GM13977 (cell line): ENCODE measurements around the gene ANKRD27.
"Not testable (repeated sequence)": the region's sequence is repeated elsewhere in the genome, so short reads cannot be mapped to it uniquely, and the experiment has no call there.

Experiments used
- DNase-seq: peaks from one replicate; pipeline ENCODE4 v3.0.0; 2012; ENCODE audit warnings: low spot score
- CTCF ChIP-seq: IDR thresholded peaks from 2 replicates; pipeline ENCODE4 v1.5.1; 2012; ENCODE audit warnings: mild to moderate bottlenecking, control low read depth; ENCODE audit not compliant: insufficient read depth; ENCODE audit errors: extremely low read depth, missing control alignments
- in situ Hi-C: fragments of 300-500 bp; cut with MboI; formaldehyde crosslinking; loops from one replicate; pipeline ENCODE4 v1.12.0; 2022; ENCODE audit warnings: low sequenced_read_pairs, low pct_unique_long_range_greater_than_20kb, mixed read lengths, inconsistent platforms; ENCODE audit not compliant: unreplicated experiment

ANKRD27 gene

DNA sequence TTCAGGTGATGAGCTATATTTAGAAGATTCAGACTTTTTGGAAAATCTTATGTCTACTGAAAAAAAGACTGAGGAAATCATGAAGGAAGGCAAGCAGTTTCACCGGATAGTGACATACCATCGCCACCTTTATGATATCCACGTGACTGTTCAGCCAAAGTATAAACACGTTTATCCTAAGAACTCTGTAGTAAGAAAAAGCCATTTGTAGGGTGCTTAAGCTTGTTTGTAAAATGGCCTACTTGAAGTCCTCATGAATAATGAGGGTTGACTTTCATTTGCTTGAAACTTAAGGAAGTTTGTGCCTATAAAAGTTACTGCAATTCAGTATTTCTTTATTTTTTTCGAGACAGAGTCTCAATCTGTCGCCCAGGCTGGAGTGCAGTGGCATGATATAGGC, 36.8 kb upstream of the ANKRD27 start:
- DNase-seq, result no peak
- in situ Hi-C loops, result no loop called here
- no peak for TF ChIP-seq CTCF

DNA sequence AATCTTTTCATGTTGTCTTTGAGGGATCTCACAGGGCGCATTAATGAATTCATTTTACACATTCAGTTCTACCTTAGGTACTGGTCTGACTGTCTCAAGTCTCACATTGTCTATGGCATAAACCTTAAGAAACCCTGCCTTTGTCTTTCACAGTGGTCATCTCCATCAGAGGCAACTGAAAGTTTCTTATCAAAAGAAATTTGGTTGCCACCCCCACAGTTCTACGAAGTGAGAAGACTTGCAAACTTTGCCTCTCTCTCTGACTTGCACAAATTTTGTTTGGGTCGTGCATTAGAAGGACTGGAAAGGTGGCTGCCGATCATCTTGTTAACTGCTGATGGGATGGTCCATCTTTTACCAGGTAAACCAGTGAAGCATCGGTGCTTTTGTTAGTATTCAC, 34.1 kb upstream of the ANKRD27 start:
- TF ChIP-seq CTCF, result no peak
- in situ Hi-C loops, result no loop called here
- DNase-seq, result no peak

GRCh38 chr19:32708457-32708856, 33.5 kb upstream of the ANKRD27 start:
- in situ Hi-C loops, result no loop called here
- TF ChIP-seq CTCF, result no peak

DNA sequence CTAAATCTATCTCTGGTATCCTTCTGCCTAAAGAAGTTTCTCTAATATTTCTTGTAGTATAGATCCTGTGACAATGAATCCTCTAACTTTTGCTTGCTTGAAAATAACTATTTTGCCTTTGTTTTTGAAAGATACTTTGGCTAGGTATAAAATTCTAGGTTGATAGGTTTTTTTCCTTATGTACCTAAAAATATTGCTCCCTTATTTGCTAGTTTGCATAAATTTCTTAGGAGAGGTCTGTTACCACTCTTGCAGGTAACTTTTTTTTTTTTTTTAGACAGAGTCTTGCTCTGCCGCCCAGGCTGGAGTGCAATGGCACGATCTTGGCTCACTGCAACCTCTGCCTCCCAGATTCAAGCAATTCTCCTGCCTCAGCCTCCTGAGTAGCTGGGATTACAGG, 29.0 kb upstream of the ANKRD27 start:
- in situ Hi-C loops, DNase-seq: not testable (repeated sequence)

More at GRCh38 chr19:32708457-32708856, 33.5 kb upstream of the ANKRD27 start:
- DNase-seq, result no peak

- no peak for DNase-seq
- in situ Hi-C loops, result no loop called here
- no peak for TF ChIP-seq CTCF
These were observed 27.0 kb upstream of the ANKRD27 start for GRCh38 chr19:32702010-32702409.

DNA sequence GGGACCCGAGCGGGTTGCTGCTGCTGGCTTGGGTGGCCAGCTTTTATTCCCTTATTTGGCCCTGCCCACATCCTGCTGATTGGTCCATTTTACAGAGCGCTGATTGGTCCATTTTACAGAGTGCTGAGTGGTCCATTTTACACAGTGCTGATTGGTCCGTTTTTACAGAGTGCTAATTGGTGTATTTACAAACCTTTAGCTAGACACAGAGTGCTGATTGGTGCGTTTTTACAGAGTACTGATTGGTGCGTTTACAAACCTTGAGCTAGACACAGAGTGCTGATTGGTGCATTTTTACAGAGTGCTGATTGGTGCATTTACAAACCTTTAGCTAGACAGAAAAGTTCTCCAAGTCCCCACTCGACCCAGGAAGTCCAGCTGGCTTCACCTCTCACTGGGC, 25.1 kb upstream of the ANKRD27 start:
- in situ Hi-C loops, result not testable (repeated sequence)

GRCh38 chr19:32696771-32697170, 21.8 kb upstream of the ANKRD27 start:
- in situ Hi-C loops, result not testable (repeated sequence)

More for the DNA sequence above, 25.1 kb upstream of the ANKRD27 start:
- not testable (repeated sequence) for DNase-seq

DNA sequence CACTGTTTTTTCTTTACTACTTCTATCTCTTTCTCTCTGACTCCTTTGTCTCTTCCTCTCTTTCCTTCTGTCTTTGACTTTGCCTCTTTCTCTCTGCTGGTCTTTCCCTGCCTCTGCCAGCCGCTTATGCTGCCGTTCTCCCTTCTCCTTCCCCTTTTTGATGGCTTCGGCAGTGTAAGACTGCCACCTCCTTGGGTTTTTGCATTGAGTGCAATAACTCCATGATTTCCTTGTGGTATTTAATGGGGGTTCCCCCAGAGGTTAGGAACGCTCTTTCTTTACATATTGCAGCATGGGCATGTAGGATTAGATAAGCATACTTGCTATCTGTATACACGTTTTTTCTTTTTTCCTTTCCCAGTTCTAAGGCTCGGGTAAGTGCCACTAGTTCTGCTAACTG, 20.5 kb upstream of the ANKRD27 start:
- in situ Hi-C loops, DNase-seq: not testable (repeated sequence)

More at GRCh38 chr19:32696771-32697170, 21.8 kb upstream of the ANKRD27 start:
- DNase-seq, result not testable (repeated sequence)

DNA sequence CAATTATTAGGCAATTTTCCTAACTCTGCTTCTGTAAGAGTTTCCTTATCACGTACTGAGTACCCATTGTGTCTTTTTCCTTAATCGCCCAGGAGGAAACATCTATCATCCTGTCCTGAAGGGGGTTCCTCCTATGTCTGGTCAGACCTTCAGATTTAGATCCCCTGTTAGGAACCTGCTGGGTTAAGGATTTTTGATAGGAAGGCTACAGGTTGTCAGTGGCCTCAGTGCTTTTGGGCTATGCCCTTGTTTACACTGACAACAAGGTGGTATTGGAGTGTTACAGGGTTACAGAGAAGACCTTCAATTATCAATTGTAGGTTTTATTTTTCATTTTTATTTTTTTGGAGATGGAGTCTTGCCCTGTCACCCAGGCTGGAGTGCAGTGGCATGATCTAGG, 19.9 kb upstream of the ANKRD27 start:
- DNase-seq, in situ Hi-C loops: not testable (repeated sequence)

DNA sequence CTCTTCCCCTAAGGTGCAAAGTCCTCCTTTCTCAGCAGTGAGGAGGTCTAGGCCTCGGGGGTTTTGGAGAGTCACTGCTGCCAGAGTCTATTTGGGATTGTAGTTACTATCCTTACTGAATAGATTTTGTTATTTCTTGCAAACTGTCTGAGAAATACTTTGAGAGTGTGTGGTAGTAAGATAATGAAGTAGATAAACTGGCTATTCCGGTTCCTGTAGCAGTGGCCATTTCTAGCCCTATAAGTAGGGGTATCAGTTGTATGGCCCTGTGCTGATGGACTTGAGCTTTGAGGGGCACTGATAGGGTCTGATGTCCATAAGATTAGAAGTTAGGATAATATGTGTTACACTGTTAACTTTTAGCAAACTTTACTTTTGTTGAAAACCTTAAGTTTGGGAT, 19.3 kb upstream of the ANKRD27 start:
- in situ Hi-C loops, DNase-seq: not testable (repeated sequence)

- DNase-seq, in situ Hi-C loops: not testable (repeated sequence)
These were observed 18.4 kb upstream of the ANKRD27 start for GRCh38 chr19:32693151-32694108.
